HEK293 (cell line): ENCODE measurements around the gene RNF151.

Experiments
- BCL11B ChIP-seq: fragments of 450-650 bp; formaldehyde crosslinking; IDR thresholded peaks from 2 replicates; pipeline ENCODE4 v1.5.1; 2016; ENCODE audit warnings: low read depth, missing biosample characterization, missing genetic modification characterization
- GFI1B ChIP-seq: fragments of 450-650 bp; formaldehyde crosslinking; IDR thresholded peaks from 2 replicates; pipeline ENCODE4 v1.5.1; 2016; ENCODE audit warnings: missing biosample characterization, missing genetic modification characterization
- GLI2 ChIP-seq: fragments of 450-650 bp; formaldehyde crosslinking; IDR thresholded peaks from 2 replicates; pipeline ENCODE4; 2017; ENCODE audit warnings: missing biosample characterization, missing genetic modification characterization, low read depth, borderline replicate concordance
- HIC1 ChIP-seq: fragments of 450-650 bp; formaldehyde crosslinking; IDR thresholded peaks from 2 replicates; pipeline ENCODE4 v1.5.1; 2016; ENCODE audit warnings: missing biosample characterization, missing genetic modification characterization
- OSR2 ChIP-seq: fragments of 450-650 bp; formaldehyde crosslinking; IDR thresholded peaks from 2 replicates; pipeline ENCODE4 v1.5.1; 2016; ENCODE audit warnings: missing biosample characterization, missing genetic modification characterization
- SALL2 ChIP-seq: fragments of 450-650 bp; formaldehyde crosslinking; IDR thresholded peaks from 2 replicates; pipeline ENCODE4 v1.5.0; 2017; ENCODE audit warnings: missing biosample characterization, mild to moderate bottlenecking, missing genetic modification characterization, borderline replicate concordance
- SP7 ChIP-seq: fragments of 450-650 bp; formaldehyde crosslinking; IDR thresholded peaks from 2 replicates; pipeline ENCODE4 v1.5.1; 2016; ENCODE audit warnings: missing biosample characterization, missing genetic modification characterization
- ZBTB10 ChIP-seq: fragments of 450-650 bp; formaldehyde crosslinking; IDR thresholded peaks from 2 replicates; pipeline ENCODE4 v1.5.1; 2016; ENCODE audit warnings: missing biosample characterization, missing genetic modification characterization
- ZBTB7A ChIP-seq: fragments of 450-650 bp; formaldehyde crosslinking; IDR thresholded peaks from 2 replicates; pipeline ENCODE4 v1.5.1; 2016; ENCODE audit warnings: low read depth, missing biosample characterization, missing genetic modification characterization
- ZBTB8A ChIP-seq: fragments of 450-650 bp; formaldehyde crosslinking; IDR thresholded peaks from 2 replicates; pipeline ENCODE4 v1.5.1; 2016; ENCODE audit warnings: missing biosample characterization, missing genetic modification characterization
- ZFP41 ChIP-seq: fragments of 450-650 bp; formaldehyde crosslinking; IDR thresholded peaks from 2 replicates; pipeline ENCODE4 v1.5.1; 2016; ENCODE audit warnings: missing biosample characterization, missing genetic modification characterization, borderline replicate concordance
- ZNF112 ChIP-seq: fragments of 450-650 bp; formaldehyde crosslinking; IDR thresholded peaks from 2 replicates; pipeline ENCODE4 v1.5.0; 2017; ENCODE audit warnings: missing biosample characterization, missing genetic modification characterization
- ZNF114 ChIP-seq: fragments of 450-650 bp; formaldehyde crosslinking; IDR thresholded peaks from 2 replicates; pipeline ENCODE4 v1.5.0; 2017; ENCODE audit warnings: missing biosample characterization, missing genetic modification characterization
- ZNF121 ChIP-seq: fragments of 450-650 bp; formaldehyde crosslinking; IDR thresholded peaks from 2 replicates; pipeline ENCODE4 v1.5.1; 2016; ENCODE audit warnings: missing biosample characterization, missing genetic modification characterization
- ZNF133 ChIP-seq: fragments of 450-650 bp; formaldehyde crosslinking; IDR thresholded peaks from 2 replicates; pipeline ENCODE4 v1.5.1; 2016; ENCODE audit warnings: missing biosample characterization, missing genetic modification characterization
- ZNF138 ChIP-seq: fragments of 450-650 bp; formaldehyde crosslinking; IDR thresholded peaks from 2 replicates; pipeline ENCODE4 v1.5.1; 2016; ENCODE audit warnings: missing biosample characterization, missing genetic modification characterization, borderline replicate concordance
- ZNF140 ChIP-seq: fragments of 450-650 bp; formaldehyde crosslinking; IDR thresholded peaks from 2 replicates; pipeline ENCODE4 v1.5.1; 2016; ENCODE audit warnings: missing biosample characterization, missing genetic modification characterization
- ZNF146 ChIP-seq: fragments of 450-650 bp; formaldehyde crosslinking; IDR thresholded peaks from 2 replicates; pipeline ENCODE4 v1.5.1; 2016; ENCODE audit warnings: missing biosample characterization, missing genetic modification characterization
- ZNF16 ChIP-seq: fragments of 450-650 bp; formaldehyde crosslinking; IDR thresholded peaks from 2 replicates; pipeline ENCODE4 v1.5.1; 2016; ENCODE audit warnings: low read depth, missing biosample characterization, missing genetic modification characterization
- ZNF211 ChIP-seq: fragments of 450-650 bp; formaldehyde crosslinking; IDR thresholded peaks from 2 replicates; pipeline ENCODE4 v1.5.1; 2016; ENCODE audit warnings: low read depth, missing biosample characterization, missing genetic modification characterization
- ZNF214 ChIP-seq: fragments of 450-650 bp; formaldehyde crosslinking; IDR thresholded peaks from 2 replicates; pipeline ENCODE4 v1.5.1; 2017; ENCODE audit warnings: missing biosample characterization, mild to moderate bottlenecking, missing genetic modification characterization, borderline replicate concordance
- ZNF23 ChIP-seq: fragments of 450-650 bp; formaldehyde crosslinking; IDR thresholded peaks from 2 replicates; pipeline ENCODE4 v1.5.1; 2016; ENCODE audit warnings: missing biosample characterization, missing genetic modification characterization, borderline replicate concordance
- ZNF37A ChIP-seq: fragments of 450-650 bp; IDR thresholded peaks from 2 replicates; pipeline ENCODE4 v1.5.1; 2018; ENCODE audit warnings: missing biosample characterization, missing genetic modification characterization
- ZNF426 ChIP-seq: fragments of 450-650 bp; formaldehyde crosslinking; IDR thresholded peaks from 2 replicates; pipeline ENCODE4 v1.5.1; 2017; ENCODE audit warnings: missing biosample characterization, missing genetic modification characterization, mild to moderate bottlenecking, inconsistent platforms, moderate library complexity
- ZNF473 ChIP-seq: fragments of 450-650 bp; formaldehyde crosslinking; IDR thresholded peaks from 2 replicates; pipeline ENCODE4 v1.5.1; 2017; ENCODE audit warnings: missing biosample characterization, missing genetic modification characterization
- ZNF514 ChIP-seq: fragments of 450-650 bp; formaldehyde crosslinking; IDR thresholded peaks from 2 replicates; pipeline ENCODE4 v1.5.1; 2016; ENCODE audit warnings: missing biosample characterization, missing genetic modification characterization
- ZNF555 ChIP-seq: fragments of 450-650 bp; formaldehyde crosslinking; conservative IDR thresholded peaks from 2 replicates; pipeline ENCODE4 v1.5.1; 2017; ENCODE audit warnings: missing biosample characterization, mild to moderate bottlenecking, missing genetic modification characterization, inconsistent platforms
- ZNF600 ChIP-seq: fragments of 450-650 bp; formaldehyde crosslinking; IDR thresholded peaks from 2 replicates; pipeline ENCODE4 v1.5.1; 2016; ENCODE audit warnings: missing biosample characterization, missing genetic modification characterization
- ZNF610 ChIP-seq: fragments of 450-650 bp; formaldehyde crosslinking; IDR thresholded peaks from 2 replicates; pipeline ENCODE4 v1.5.1; 2016; ENCODE audit warnings: missing biosample characterization, missing genetic modification characterization, borderline replicate concordance
- ZNF623 ChIP-seq: fragments of 450-650 bp; formaldehyde crosslinking; IDR thresholded peaks from 2 replicates; pipeline ENCODE4 v1.5.1; 2016; ENCODE audit warnings: missing biosample characterization, missing genetic modification characterization
- ZNF624 ChIP-seq: fragments of 450-650 bp; formaldehyde crosslinking; IDR thresholded peaks from 2 replicates; pipeline ENCODE4 v1.5.1; 2017; ENCODE audit warnings: missing biosample characterization, missing genetic modification characterization
- ZNF639 ChIP-seq: fragments of 450-650 bp; formaldehyde crosslinking; IDR thresholded peaks from 2 replicates; pipeline ENCODE4 v1.5.1; 2016; ENCODE audit warnings: missing biosample characterization, missing genetic modification characterization
- ZNF660 ChIP-seq: fragments of 450-650 bp; IDR thresholded peaks from 2 replicates; pipeline ENCODE4 v1.5.1; 2018; ENCODE audit warnings: missing biosample characterization, mild to moderate bottlenecking, missing genetic modification characterization
- ZNF707 ChIP-seq: fragments of 450-650 bp; formaldehyde crosslinking; IDR thresholded peaks from 2 replicates; pipeline ENCODE4 v1.5.1; 2016; ENCODE audit warnings: missing biosample characterization, missing genetic modification characterization
- ZNF768 ChIP-seq: fragments of 450-650 bp; formaldehyde crosslinking; IDR thresholded peaks from 2 replicates; pipeline ENCODE4 v1.5.1; 2018; ENCODE audit warnings: missing biosample characterization, mild to moderate bottlenecking, missing genetic modification characterization
- ZNF830 ChIP-seq: fragments of 450-650 bp; IDR thresholded peaks from 2 replicates; pipeline ENCODE4 v1.5.0; 2018; ENCODE audit warnings: missing biosample characterization, missing genetic modification characterization, low read depth, mild to moderate bottlenecking, moderate library complexity

The RNF151 gene

GRCh38 chr16:1942810-1943726 lies 23.6 kb upstream of the RNF151 start, which contains the start of gene MSRB1 (continued):
- TF ChIP-seq ZNF514 (tag by site-specific recombination): no peak
- TF ChIP-seq BCL11B (tag by site-specific recombination): peak; percentile 97
- TF ChIP-seq ZNF660 (tag by site-specific recombination): 0 out of 2 replicates have a peak, but pooled peaks have one; percentile 17
- no peak for TF ChIP-seq ZNF473 (tag by site-specific recombination)
- TF ChIP-seq ZBTB8A (tag by site-specific recombination): peak; percentile 96
- 0 out of 2 replicates have a peak, but pooled peaks have one; percentile 25 for TF ChIP-seq ZNF600 (tag by site-specific recombination)
- TF ChIP-seq ZNF16: no peak
- TF ChIP-seq ZNF623 (tag by site-specific recombination): no peak
- TF ChIP-seq ZNF23 (tag by site-specific recombination): no peak
- TF ChIP-seq ZBTB7A: peak; percentile 82; the same call in 1 of the 2 replicates
- no peak for TF ChIP-seq ZNF214 (tag by site-specific recombination)
- TF ChIP-seq ZNF426: no peak
- TF ChIP-seq SALL2 (tag by site-specific recombination): no peak
- TF ChIP-seq HIC1 (tag by site-specific recombination): peak; percentile 96
- no peak for TF ChIP-seq GLI2 (tag by site-specific recombination)
- peak; percentile 43; the same call in 1 of the 2 replicates for TF ChIP-seq SP7 (tag by site-specific recombination)
- no peak for TF ChIP-seq ZNF133 (tag by site-specific recombination)
- no peak for TF ChIP-seq ZNF112 (tag by site-specific recombination)
- TF ChIP-seq ZNF639 (tag by site-specific recombination): peak; percentile 67; the same call in 1 of the 2 replicates
- no peak for TF ChIP-seq ZNF624 (tag by site-specific recombination)
- no peak; the same call in 1 of the 2 replicates for TF ChIP-seq ZNF146
- no peak for TF ChIP-seq ZNF610
- TF ChIP-seq ZNF768 (tag by site-specific recombination): no peak
- no peak for TF ChIP-seq ZNF138 (tag by site-specific recombination)
- TF ChIP-seq ZNF830 (tag by site-specific recombination): no peak
- no peak for TF ChIP-seq GFI1B (tag by site-specific recombination)
- no peak for TF ChIP-seq ZNF121 (tag by site-specific recombination)
- no peak for TF ChIP-seq ZNF114
- no peak for TF ChIP-seq ZNF37A (tag by site-specific recombination)
- peak; percentile 72 for TF ChIP-seq ZBTB10 (tag by site-specific recombination)
- peak; percentile 40; the same call in 1 of the 2 replicates for TF ChIP-seq OSR2 (tag by site-specific recombination)
- no peak for TF ChIP-seq ZFP41
- TF ChIP-seq ZNF555 (tag by site-specific recombination): no peak
- TF ChIP-seq ZNF211 (tag by site-specific recombination): no peak
- no peak for TF ChIP-seq ZNF140 (tag by site-specific recombination)
- no peak for TF ChIP-seq ZNF707 (tag by site-specific recombination)
